NB4 (cell line): Measurements from ENCODE around the gene SLC20A1.
"Not testable (repeated sequence)": the region's sequence is repeated elsewhere in the genome, so short reads cannot be mapped to it uniquely, and the experiment has no call there.

Source experiments
- DNase-seq: peaks from one replicate; pipeline ENCODE4 v3.0.0; 2010; ENCODE audit warnings: low read depth
- H3K4me3 ChIP-seq: one replicate; pipeline ENCODE4 v1.5.1; 2011; ENCODE audit warnings: mild to moderate bottlenecking, low read depth, low read length, moderate library complexity
- MYC ChIP-seq: IDR thresholded peaks from 2 replicates; pipeline ENCODE4 v1.6.1; 2011; ENCODE audit warnings: low read depth, low read length
- POLR2A ChIP-seq: IDR thresholded peaks from 2 replicates; pipeline ENCODE4 v1.6.1; 2011; ENCODE audit warnings: mild to moderate bottlenecking; ENCODE audit not compliant: insufficient read length; ENCODE audit errors: extremely low read depth
- TF ChIP-seq, protein P1 (sequence below): IDR thresholded peaks from one replicate; pipeline ENCODE4 v1.5.1; 2012; ENCODE audit warnings: low read depth, low read length
- TF ChIP-seq, protein P2 (sequence below): IDR thresholded peaks from 2 replicates; pipeline ENCODE4 v1.6.1; 2011; ENCODE audit warnings: low read depth, low read length

The SLC20A1 gene

DNA sequence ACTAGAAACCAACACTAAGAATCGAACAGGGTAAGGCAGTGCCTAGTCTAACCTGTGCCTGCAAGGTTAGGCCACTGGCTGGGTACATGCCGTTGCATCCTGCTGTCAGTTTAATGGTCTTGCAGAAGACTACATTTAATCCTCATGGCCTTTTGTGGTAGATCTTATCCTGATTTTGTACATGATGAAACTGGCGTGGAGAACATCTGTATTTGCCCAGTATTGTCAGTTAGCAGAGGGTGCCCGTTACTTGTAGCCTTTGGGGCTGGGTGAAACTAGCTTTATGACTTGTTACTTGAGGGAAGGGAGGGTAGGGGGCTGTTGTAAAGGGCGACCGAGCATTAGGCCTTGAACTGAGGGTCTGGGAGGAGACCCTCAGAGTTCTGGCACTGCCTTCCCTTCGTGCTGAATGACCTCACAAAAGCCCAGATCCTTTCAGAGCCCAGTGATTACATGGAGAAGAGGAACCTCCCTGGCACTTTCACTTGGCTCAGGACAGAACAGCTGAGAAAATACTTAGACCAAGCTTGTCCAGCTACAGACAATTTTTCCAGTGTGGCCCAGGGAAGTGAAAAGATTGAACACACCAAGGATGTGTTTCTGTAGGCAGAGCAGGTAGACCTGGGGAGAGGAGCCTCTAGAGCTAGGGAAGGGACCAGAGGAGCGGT is 19.5 kb downstream of the SLC20A1 start:
- DNase-seq = peak; percentile 94

DNA sequence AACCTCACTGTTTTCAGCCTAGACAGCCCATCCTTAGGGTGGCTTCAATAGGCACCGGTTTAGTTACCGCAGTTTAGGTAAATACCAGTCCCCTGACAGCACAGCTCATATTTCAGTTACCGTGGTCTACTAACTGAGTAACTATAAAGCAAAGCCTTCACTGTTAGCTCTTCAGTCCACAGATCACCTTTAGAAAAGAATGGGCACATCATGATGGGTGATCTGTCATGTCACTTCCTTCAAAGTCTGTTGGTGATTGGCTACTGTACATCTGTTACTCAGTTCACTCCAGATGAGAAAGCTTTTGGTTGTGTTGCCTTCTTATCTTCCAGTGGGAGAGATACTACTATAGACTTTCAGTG is 21.0 kb downstream of the SLC20A1 start:
- TF ChIP-seq POLR2A = no peak
- TF ChIP-seq, protein P1, sequence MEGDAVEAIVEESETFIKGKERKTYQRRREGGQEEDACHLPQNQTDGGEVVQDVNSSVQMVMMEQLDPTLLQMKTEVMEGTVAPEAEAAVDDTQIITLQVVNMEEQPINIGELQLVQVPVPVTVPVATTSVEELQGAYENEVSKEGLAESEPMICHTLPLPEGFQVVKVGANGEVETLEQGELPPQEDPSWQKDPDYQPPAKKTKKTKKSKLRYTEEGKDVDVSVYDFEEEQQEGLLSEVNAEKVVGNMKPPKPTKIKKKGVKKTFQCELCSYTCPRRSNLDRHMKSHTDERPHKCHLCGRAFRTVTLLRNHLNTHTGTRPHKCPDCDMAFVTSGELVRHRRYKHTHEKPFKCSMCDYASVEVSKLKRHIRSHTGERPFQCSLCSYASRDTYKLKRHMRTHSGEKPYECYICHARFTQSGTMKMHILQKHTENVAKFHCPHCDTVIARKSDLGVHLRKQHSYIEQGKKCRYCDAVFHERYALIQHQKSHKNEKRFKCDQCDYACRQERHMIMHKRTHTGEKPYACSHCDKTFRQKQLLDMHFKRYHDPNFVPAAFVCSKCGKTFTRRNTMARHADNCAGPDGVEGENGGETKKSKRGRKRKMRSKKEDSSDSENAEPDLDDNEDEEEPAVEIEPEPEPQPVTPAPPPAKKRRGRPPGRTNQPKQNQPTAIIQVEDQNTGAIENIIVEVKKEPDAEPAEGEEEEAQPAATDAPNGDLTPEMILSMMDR = no peak
- no peak for TF ChIP-seq MYC
- TF ChIP-seq, protein P2, sequence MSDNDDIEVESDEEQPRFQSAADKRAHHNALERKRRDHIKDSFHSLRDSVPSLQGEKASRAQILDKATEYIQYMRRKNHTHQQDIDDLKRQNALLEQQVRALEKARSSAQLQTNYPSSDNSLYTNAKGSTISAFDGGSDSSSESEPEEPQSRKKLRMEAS = no peak
- peak; percentile 71 for DNase-seq
- no peak overlapping the region for H3K4me3 ChIP-seq

More for the DNA sequence above, 19.5 kb downstream of the SLC20A1 start:
- H3K4me3 ChIP-seq = no peak overlapping the region
- TF ChIP-seq POLR2A (peak; percentile 36), MYC (peak; percentile 95)
- TF ChIP-seq, protein P2 = peak; percentile 92
- TF ChIP-seq, protein P1 = no peak

DNA sequence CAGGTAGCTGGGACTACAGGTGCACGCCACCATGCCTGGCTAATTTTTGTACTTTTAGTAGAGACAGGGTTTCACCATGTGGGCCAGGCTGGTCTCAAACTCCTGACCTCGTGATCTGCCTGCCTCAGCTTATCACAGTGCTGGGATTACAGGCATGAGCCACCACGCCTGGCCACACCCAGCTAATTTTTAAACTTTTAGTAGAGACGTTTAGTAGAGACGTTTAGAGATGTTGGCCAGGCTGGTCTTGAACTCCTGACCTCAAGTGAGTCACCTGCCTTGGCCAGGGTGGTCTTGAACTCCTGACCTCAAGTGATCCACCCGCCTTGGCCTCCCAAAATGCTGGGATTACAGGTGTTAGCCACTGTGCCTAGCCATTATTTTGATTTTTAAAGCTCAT is 21.8 kb downstream of the SLC20A1 start:
- H3K4me3 ChIP-seq = not testable (repeated sequence)

DNA sequence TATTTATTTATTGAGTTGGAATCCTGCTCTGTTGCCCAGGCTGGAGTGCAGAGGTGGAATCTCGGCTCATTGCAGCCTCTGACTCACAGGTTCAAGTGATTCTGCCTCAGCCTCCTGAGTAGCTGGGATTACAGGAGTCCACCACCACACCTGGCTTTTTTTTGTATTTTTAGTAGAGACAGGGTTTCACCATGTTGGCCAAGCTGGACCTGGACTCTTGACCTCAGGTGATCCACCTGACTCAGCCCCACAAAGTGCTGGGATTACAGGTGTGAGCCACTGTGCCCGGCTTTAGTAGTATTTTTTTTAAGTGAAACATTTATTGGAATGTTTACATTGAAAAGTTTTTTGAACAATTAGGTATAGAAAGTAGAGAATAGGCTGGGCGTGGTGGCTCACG is 23.9 kb downstream of the SLC20A1 start:
- H3K4me3 ChIP-seq = no peak overlapping the region
- no peak for DNase-seq
- TF ChIP-seq POLR2A (no peak), MYC (no peak)
- TF ChIP-seq, protein P1 = no peak
- TF ChIP-seq, protein P2 = no peak

More for the DNA sequence above, 21.8 kb downstream of the SLC20A1 start:
- not testable (repeated sequence) for DNase-seq

DNA sequence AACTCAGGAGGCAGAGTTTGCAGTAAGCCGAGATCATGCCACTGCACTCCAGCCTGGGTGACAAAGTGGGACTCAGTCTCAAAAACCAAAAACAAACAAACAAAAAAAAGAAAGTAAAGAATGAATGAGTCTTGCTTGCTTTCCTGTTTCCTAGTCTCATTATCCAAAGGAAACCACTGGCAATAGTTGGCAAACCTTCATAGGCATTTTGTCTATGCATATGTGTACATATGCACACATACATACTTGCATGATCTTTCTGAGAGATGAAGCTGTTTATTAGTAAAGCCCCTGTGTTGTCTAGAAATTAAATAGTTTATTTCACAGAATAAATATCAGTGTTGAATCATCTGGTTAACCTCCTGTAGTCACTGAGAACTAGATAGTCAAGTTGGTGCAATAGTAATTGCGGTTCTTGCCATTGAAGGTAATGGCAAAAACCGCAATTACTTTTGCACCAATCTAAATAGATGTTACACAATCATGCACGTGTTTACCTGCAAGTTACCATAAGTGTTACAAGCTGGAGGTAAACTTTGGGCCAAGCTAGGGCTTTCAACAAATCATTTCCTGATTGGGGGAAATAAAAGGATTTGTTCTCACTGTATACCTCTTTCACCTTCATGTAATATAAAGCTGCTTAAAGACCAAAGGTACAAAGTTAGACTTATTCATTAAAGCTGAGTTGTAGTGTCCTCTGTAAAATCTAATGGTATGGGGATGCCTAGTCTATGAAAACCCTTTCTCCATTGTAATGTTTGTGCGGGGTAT is 24.7 kb downstream of the SLC20A1 start:
- TF ChIP-seq MYC (no peak), POLR2A (no peak)
- H3K4me3 ChIP-seq = no peak overlapping the region
- DNase-seq = no peak

DNA sequence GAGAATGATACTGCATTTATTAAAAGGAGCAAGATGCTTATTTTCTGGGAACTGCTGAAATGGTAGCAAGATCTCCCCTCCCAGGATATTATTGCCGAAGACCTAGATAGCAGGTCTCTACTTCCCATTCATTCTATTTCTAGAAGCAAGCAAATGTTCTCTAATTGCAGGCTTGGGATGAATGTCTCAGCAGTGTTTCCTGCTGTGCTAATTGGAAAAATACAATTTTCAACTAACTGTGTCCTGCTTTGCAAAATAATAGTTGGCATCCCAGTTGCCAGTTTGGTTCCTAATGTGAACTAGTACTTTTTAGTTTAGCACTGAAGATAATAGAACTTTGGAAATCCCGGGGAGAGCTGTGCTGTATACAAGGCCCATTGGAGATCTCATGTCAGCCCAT is 26.1 kb downstream of the SLC20A1 start:
- DNase-seq = no peak
- H3K4me3 ChIP-seq = no peak overlapping the region
- TF ChIP-seq, protein P1 = no peak
- TF ChIP-seq POLR2A = no peak
- TF ChIP-seq, protein P2 = no peak
